GM19463 (cell line): ENCODE measurements around the gene WDR45.

ENCODE experiments used
- ATAC-seq: cut with Tn5 transposase; IDR thresholded peaks from one replicate; pipeline ENCODE4 v1.9.1; 2021; ENCODE audit warnings: mild to moderate bottlenecking, moderate library complexity; ENCODE audit not compliant: unreplicated experiment

WDR45 gene

DNA sequence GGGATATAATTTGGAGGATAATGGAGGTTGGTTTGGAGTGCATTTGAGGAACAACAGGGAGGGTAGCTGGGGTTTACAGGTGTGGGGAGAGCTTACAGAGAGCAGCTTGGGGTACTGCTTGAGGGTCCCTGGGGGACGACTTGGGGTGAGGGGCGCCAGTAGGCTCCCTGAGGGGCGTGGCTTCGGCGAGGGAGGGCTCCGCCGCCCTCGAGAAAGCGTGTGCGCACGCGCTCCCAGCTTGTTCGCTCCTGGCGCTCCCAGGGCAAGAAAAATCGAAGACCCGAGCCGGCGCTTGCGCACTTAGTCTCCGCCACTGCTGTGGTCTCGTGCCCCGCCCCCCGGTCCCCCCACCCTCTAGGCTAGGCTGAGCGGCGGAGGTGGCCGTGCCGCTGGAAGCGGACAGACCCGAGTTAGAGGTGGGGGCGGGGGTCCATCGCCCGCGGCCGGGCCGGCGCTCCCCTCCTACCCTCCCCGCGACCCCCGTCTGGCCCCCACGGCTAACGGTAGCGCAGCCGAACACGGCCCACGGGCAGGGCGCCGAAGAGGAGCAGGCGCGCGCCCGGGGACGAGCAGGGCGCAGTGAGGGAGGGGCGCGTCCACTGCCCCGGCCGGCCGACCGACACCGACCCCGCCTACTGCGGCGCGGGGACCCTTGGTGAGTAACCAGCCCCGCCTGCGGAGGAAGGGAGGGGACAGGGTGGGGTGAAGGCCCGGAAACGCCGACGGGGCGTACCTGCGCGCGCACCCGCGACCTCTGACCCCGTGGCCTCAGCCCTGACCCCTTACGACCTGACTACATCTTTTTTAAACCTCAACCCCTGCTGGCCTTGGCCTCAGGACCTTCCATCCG, 26.2 kb downstream of the WDR45 start:
- ATAC-seq = peak; percentile 66

GRCh38 chrX:49043987-49044281, 35.8 kb downstream of the WDR45 start:
- no peak for ATAC-seq

DNA sequence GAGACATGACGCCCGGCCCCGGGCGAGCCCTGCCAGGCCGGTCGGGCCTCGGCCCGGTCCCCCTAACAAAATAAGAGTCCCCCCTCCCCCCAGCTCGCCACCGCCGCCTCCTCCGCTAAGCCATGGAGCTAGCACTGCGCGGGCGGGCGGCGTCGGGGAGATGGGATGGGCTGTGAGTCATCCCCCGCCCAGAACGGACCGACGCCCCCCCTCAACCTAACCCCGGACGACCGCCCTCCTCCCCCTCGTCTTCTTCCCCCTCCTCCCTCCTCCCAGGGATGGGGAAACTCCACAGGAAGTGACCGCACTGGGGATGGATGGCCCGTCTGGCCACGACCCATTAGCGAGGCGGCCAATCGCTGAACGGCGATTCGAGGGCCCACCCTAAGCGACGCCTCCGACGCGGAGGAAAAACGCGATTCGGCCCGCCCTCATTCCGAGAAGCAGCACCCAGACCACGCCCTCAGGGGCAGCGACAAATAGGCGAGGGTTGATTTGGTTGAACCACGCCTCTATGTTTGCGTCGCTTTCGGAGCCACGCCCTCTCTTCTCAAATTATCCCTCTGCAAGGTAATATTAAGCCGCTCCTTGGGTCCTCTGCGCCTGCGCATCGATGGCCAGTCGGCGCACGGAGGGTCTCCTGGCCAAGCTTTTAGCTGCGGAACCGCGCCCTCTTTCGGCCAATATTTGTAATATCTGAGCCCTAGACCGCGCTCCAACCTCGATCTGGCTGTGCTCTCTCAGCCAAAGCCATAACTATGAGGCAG, 36.3 kb downstream of the WDR45 start, which contains the start of gene TFE3:
Gene TFE3, minus strand, starts transcription at position 138 of the 767 bp plus-strand sequence. Its CDS starts 131 bp downstream, at position 7.
- ATAC-seq = peak; percentile 89

- no peak for ATAC-seq
Measured at GRCh38 chrX:49042581-49043219, 37.0 kb downstream of the WDR45 start.

GRCh38 chrX:49041744-49042580, 37.7 kb downstream of the WDR45 start:
- no peak for ATAC-seq

- ATAC-seq = no peak
Measured at GRCh38 chrX:49040376-49040955, 39.2 kb downstream of the WDR45 start.

DNA sequence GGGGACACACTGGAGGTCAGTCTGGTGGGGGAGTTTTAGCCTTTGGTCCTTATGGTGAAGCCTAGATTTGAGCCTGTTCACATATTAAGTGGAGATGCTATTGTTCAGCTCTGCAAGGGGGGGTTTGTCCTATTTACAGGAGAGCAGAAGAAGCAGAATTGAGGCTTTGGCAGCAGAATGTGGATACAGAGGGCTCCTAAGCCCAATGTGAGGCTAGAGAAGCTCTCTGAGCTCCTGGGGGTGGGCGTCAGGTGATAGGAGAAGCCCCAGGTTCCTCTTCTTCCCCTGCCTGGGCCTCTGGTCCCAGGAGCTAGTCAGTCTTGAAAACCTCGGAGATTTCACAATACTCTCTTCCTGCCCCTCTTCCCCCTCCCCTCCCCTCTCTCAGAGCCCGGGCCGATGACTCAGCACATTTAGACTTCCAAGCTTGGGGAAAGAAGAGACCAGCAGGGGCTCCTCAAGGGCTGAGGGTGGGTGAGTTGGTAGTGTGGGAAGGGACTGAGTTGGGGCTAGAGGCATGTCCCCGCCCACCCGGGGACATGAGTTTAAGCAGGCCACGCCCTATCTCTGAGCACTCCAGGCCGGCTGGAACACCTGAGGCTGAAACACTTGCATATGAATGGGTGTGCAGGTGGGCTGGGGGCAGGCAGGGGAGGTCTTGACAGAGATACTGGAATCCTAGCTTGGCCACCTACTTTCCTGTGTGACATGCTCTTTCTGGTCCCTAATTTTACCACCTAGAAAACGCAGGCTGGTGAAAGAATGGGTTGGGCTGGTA, 39.9 kb downstream of the WDR45 start:
- no peak for ATAC-seq

DNA sequence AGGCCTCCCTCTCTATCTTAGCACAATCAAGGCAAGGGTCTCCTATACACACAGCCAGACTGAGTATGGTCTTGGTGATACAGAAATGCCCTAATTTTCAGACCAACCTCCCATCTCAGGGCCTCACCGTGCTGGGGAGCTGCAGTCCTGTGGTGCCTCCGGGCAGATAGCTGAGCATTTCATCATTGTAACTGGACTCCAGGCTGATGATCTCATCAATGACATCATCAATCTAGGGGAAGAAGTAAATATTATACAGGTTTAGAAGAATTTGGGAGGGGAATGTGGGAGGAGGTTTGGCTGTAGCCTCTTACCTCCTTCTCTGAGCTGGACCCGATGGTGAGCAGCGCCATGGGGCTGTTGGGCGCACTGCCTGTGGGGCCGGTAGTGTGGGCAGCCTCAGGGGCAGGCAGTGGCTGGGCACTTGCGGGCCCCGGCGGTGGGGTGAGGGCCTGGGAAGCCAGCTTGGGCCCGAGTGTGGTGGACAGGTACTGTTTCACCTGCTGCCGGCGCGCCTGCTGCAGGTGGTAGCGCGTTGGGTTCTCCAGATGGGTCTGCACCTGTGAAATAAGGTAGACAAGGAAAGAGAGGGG, 41.7 kb downstream of the WDR45 start:
- no peak for ATAC-seq

GRCh38 chrX:49030283-49030682, 49.4 kb downstream of the WDR45 start:
- ATAC-seq = no peak

- ATAC-seq = no peak
Measured at GRCh38 chrX:49029876-49030275, 49.8 kb downstream of the WDR45 start.
